SK-N-SH (cell line): ENCODE results near the gene WDR11. TPM values are rescaled to one million over a fixed set of nuclear protein-coding genes. Genes with fewer than 3 reads are reported as not detected.

Experiments
- CTCF ChIA-PET: fragments of 300-600, 350-600 bp; formaldehyde crosslinking; extraction: SDS; loops from one replicate; lab custom pipeline; 2021; lab: Yijun Ruan, JAX
- POLR2A ChIA-PET: fragments of 350-600 bp; sonication (Branson Sonifier 250); formaldehyde crosslinking; extraction: SDS; loops from one replicate; lab custom pipeline; 2020; ENCODE audit warnings: antibody characterized with exemption, inconsistent platforms; lab: Yijun Ruan, JAX
- DNase-seq: peaks from one replicate; pipeline ENCODE4 v3.0.0; 2012
- H2AFZ ChIP-seq: fragments of 200-600 bp; sonication (generic); 2 replicates; pipeline ENCODE4 v1.8.1; 2016; ENCODE audit warnings: antibody characterized with exemption, mild to moderate bottlenecking, low read depth
- H3F3A ChIP-seq: fragments of 200-600 bp; sonication (generic); replicated peaks from 2 replicates; pipeline ENCODE3; 2016; ENCODE audit warnings: antibody characterized with exemption, mild to moderate bottlenecking; ENCODE audit not compliant: insufficient read depth
- H3K27ac ChIP-seq, 2 experiments: fragments of 200-500 bp in 1 of 2; fragments of 200-600 bp in 1 of 2; sonication (Bioruptor generic) in 1 of 2; sonication (generic), shearing (Covaris generic) in 1 of 2; 2 replicates each; pipeline versions ENCODE4 v1.5.1 to v1.6.1; 2014 to 2016; ENCODE audit warnings: low read depth in 2 of 2, inconsistent platforms in 1 of 2, low read length in 1 of 2, mild to moderate bottlenecking in 1 of 2, mixed read lengths in 1 of 2
- H3K27me3 ChIP-seq: fragments of 200-600 bp; sonication (generic), shearing (Covaris generic); 2 replicates; pipeline ENCODE4 v1.6.1; 2016; ENCODE audit warnings: mixed run types; ENCODE audit not compliant: insufficient read depth
- H3K36me3 ChIP-seq, 2 experiments: fragments of 200-500 bp in 1 of 2; fragments of 200-600 bp in 1 of 2; sonication (Bioruptor generic) in 1 of 2; sonication (generic) in 1 of 2; replicated peaks in 1 of 2; 2 replicates each; pipeline versions ENCODE3 to v1.5.1; 2014 to 2016; ENCODE audit warnings: low read length in 1 of 2, mild to moderate bottlenecking in 1 of 2; ENCODE audit not compliant: insufficient read depth in 2 of 2, control insufficient read depth in 1 of 2
- H3K4me1 ChIP-seq, 2 experiments: fragments of 200-500 bp in 1 of 2; fragments of 200-600 bp in 1 of 2; sonication (Bioruptor generic) in 1 of 2; sonication (generic), shearing (Covaris generic) in 1 of 2; 2 replicates each; pipeline versions ENCODE4 v1.5.1 to v1.6.1; 2014 to 2016; ENCODE audit warnings: low read depth in 1 of 2, low read length in 1 of 2, mixed run types in 1 of 2; ENCODE audit not compliant: insufficient read depth in 2 of 2, control insufficient read depth in 1 of 2
- H3K4me2 ChIP-seq: fragments of 200-600 bp; sonication (generic), shearing (Covaris generic); 2 replicates; pipeline ENCODE4 v1.6.1; 2017; ENCODE audit warnings: mixed run types
- H3K4me3 ChIP-seq, 2 experiments: fragments of 200-500 bp in 1 of 2; fragments of 200-600 bp in 1 of 2; sonication (Bioruptor generic) in 1 of 2; sonication (generic), shearing (Covaris generic) in 1 of 2; 2 replicates each; pipeline versions ENCODE4 v1.5.1 to v1.8.1; 2014 to 2016; ENCODE audit warnings: low read depth in 2 of 2, inconsistent platforms in 1 of 2, low read length in 1 of 2, mild to moderate bottlenecking in 1 of 2, mixed read lengths in 1 of 2, moderate library complexity in 1 of 2
- H3K79me2 ChIP-seq: fragments of 200-600 bp; sonication (generic); 2 replicates; pipeline ENCODE4 v1.8.1; 2017; ENCODE audit warnings: mild to moderate bottlenecking; ENCODE audit not compliant: insufficient read depth
- H3K9ac ChIP-seq: fragments of 200-600 bp; sonication (generic); 2 replicates; pipeline ENCODE4 v1.6.1; 2017; ENCODE audit warnings: mixed run types
- H3K9me2 ChIP-seq: fragments of 200-600 bp; sonication (generic); 2 replicates; pipeline ENCODE4 v1.6.1; 2017; ENCODE audit warnings: mixed run types
- H3K9me3 ChIP-seq: fragments of 200-600 bp; sonication (generic); 2 replicates; pipeline ENCODE4 v1.6.1; 2017; ENCODE audit warnings: mixed run types, mild to moderate bottlenecking, moderate library complexity
- H4K20me1 ChIP-seq: fragments of 200-600 bp; sonication (generic); 2 replicates; pipeline ENCODE4 v1.6.1; 2017; ENCODE audit warnings: mild to moderate bottlenecking, mixed run types; ENCODE audit not compliant: insufficient read depth
- CHD2 ChIP-seq: fragments of 150-350 bp; IDR thresholded peaks from 2 replicates; pipeline ENCODE4 v1.6.1; 2018; ENCODE audit warnings: low read length; ENCODE audit not compliant: partially characterized antibody
- EP300 ChIP-seq, 2 experiments: IDR thresholded peaks; 2 replicates each; pipeline versions ENCODE4 v1.4.0 to v1.6.1; 2012; ENCODE audit warnings: borderline replicate concordance in 1 of 2, low read depth in 1 of 2, low read length in 1 of 2
- GABPA ChIP-seq: IDR thresholded peaks from 2 replicates; pipeline ENCODE4 v1.4.0; 2012; ENCODE audit warnings: low read depth, mild to moderate bottlenecking
- GATA2 ChIP-seq: sonication (generic); formaldehyde crosslinking; IDR thresholded peaks from 2 replicates; pipeline ENCODE4 v1.5.0; 2020; ENCODE audit warnings: mild to moderate bottlenecking, missing genetic modification reagents
- JUND ChIP-seq: IDR thresholded peaks from 2 replicates; pipeline ENCODE4 v1.4.0; 2012
- MEF2A ChIP-seq: IDR thresholded peaks from 2 replicates; pipeline ENCODE4 v1.4.0; 2012; ENCODE audit warnings: low read depth, borderline replicate concordance
- MXI1 ChIP-seq: IDR thresholded peaks from 2 replicates; pipeline ENCODE4 v1.6.1; 2012; ENCODE audit warnings: mild to moderate bottlenecking, low read depth, low read length, improper control_type of control experiment
- NFIC ChIP-seq: IDR thresholded peaks from 2 replicates; pipeline ENCODE4 v1.4.0; 2012; ENCODE audit warnings: borderline replicate concordance
- NRF1 ChIP-seq: IDR thresholded peaks from 2 replicates; pipeline ENCODE4 v1.6.1; 2012; ENCODE audit warnings: low read depth, mild to moderate bottlenecking, low read length
- POLR2AphosphoS5 ChIP-seq: IDR thresholded peaks from 2 replicates; pipeline ENCODE4 v1.6.1; 2012; ENCODE audit warnings: low read depth, low read length
- RCOR1 ChIP-seq: fragments of 150-350 bp; IDR thresholded peaks from 2 replicates; pipeline ENCODE4 v1.6.1; 2017; ENCODE audit warnings: antibody characterized with exemption, low read length
- RFX5 ChIP-seq: IDR thresholded peaks from 2 replicates; pipeline ENCODE4 v1.6.1; 2012; ENCODE audit warnings: mild to moderate bottlenecking, improper control_type of control experiment, low read length
- SIN3A ChIP-seq: IDR thresholded peaks from 2 replicates; pipeline ENCODE4 v1.6.1; 2012; ENCODE audit warnings: low read depth, mild to moderate bottlenecking, low read length, moderate library complexity, borderline replicate concordance
- TCF12 ChIP-seq: IDR thresholded peaks from 2 replicates; pipeline ENCODE4 v1.4.0; 2012
- TEAD4 ChIP-seq: IDR thresholded peaks from 2 replicates; pipeline ENCODE4 v1.4.0; 2012; ENCODE audit warnings: mild to moderate bottlenecking, borderline replicate concordance; ENCODE audit not compliant: insufficient read depth
- YY1 ChIP-seq: IDR thresholded peaks from 2 replicates; pipeline ENCODE4 v1.4.0; 2012; ENCODE audit warnings: low read depth, mild to moderate bottlenecking
- WGBS: methylation state at CpG from one replicate; pipeline ENCODE4 v1.1.6; 2017; ENCODE audit warnings: low lambda C conversion rate; 5-methylcytosine and 5-hydroxymethylcytosine counted together
- polyA plus RNA-seq, 3 experiments: library from polyadenylated mRNA; depleted of rRNA; stranded (reverse); fragments of >200 nt; gene quantifications; 2 replicates each; pipeline ENCODE4 v1.2.3, GENCODE V29; 2012
- TF ChIP-seq, protein P1 (sequence below): IDR thresholded peaks from 2 replicates; pipeline ENCODE4; 2012
- TF ChIP-seq, protein P2 (sequence below): IDR thresholded peaks from 2 replicates; pipeline ENCODE4 v1.4.0; 2012; ENCODE audit warnings: low read depth, borderline replicate concordance
- TF ChIP-seq, protein P3 (sequence below): IDR thresholded peaks from 2 replicates; pipeline ENCODE4 v1.4.0; 2012; ENCODE audit warnings: low read depth

WDR11 gene
- polyA plus RNA-seq, 1 of the 3 experiments (the other 2 are of a cell fraction) = 35.1 TPM

DNA sequence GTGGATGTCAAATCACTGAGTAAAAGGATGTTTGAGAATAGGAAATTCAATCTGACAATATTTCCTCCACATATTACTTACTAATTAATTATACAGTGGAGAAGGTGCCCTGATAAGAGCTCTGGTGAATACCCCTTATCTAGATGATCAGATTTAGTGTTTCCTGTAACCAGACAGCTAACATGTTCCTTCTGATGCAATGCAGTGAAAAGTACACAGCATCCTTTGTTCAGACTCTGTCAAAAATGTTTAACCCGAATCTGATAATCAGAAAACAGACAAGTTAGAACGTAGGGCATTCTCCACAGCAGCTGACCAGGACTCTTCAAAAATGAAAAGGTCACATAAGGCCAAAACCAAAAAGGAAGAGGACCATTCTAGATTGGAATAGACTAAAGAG, 46.2 kb downstream of the WDR11 start:
- TF ChIP-seq SIN3A (no peak), TEAD4 (0 out of 2 replicates have a peak, but pooled peaks have one; percentile 20), GABPA (no peak), MEF2A (no peak), MXI1 (peak; percentile 21; the same call in 1 of the 2 replicates), TCF12 (peak; percentile 52; the same call in 1 of the 2 replicates), GATA2 (CRISPR knock-in tag) (peak; percentile 89), CHD2 (peak; percentile 66), RCOR1 (peak; percentile 89), EP300 (IDR thresholded peaks at IDR 0.05; ENCODE audit: borderline replicate concordance in 1 of 2, low read depth in 1 of 2, low read length in 1 of 2) (peak in 1 of 2 experiments; percentile 73; a peak in 2 of 4 replicates), JUND (0 out of 2 replicates have a peak, but pooled peaks have one; percentile 19)
- TF ChIP-seq, protein P1, sequence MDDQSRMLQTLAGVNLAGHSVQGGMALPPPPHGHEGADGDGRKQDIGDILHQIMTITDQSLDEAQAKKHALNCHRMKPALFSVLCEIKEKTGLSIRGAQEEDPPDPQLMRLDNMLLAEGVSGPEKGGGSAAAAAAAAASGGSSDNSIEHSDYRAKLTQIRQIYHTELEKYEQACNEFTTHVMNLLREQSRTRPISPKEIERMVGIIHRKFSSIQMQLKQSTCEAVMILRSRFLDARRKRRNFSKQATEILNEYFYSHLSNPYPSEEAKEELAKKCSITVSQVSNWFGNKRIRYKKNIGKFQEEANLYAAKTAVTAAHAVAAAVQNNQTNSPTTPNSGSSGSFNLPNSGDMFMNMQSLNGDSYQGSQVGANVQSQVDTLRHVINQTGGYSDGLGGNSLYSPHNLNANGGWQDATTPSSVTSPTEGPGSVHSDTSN = peak; percentile 52
- no peak for DNase-seq

DNA sequence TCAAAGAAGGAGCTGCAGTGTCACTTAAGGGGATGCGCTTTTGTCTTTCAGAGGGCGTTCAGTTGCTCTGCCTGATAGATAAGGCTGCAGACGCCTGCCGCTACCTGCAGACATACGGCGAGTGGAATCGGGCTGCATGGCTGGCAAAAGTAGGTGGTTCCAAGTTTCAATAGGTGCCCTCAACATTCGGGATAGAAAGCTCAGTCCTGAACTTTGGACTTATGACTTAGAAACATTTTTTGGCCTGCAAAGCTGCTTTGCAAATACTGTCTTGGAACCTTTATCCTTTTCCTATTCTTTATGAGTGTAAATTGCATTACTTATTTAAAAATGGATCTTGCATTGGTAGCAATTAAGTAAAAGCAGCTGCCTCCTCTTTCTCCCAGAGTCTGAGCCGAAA, 54.1 kb downstream of the WDR11 start:
- DNase-seq = no peak
- WGBS = 87% methylated on average over 8 of the region's 9 CpGs
- Histone ChIP-seq H3K79me2 (no peaks in the 10 kb centered on the region), H3K9me2 (no peaks in the 10 kb centered on the region), H3K4me1 (no peaks in the 10 kb centered on the region), H4K20me1 (no peaks in the 10 kb centered on the region), H3K9me3 (no peaks in the 10 kb centered on the region), H3F3A (no peaks in the 10 kb centered on the region), H3K4me2 (no peak overlapping the region), H3K27me3 (no peaks in the 10 kb centered on the region)
- POLR2A ChIA-PET = no interaction called here
- CTCF ChIA-PET = interaction anchor here (2.0 kb wide), 1 partner anchor 11 kb away, joined by 4 read pairs; no protein-coding TSS in a partner anchor
- no peak for TF ChIP-seq EP300 (IDR thresholded peaks at IDR 0.05; ENCODE audit: borderline replicate concordance in 1 of 2, low read depth in 1 of 2, low read length in 1 of 2)
- no peak for TF ChIP-seq JUND
- TF ChIP-seq NRF1 = no peak
- no peak for TF ChIP-seq NFIC
- no peak for TF ChIP-seq CHD2
- TF ChIP-seq, protein P2, sequence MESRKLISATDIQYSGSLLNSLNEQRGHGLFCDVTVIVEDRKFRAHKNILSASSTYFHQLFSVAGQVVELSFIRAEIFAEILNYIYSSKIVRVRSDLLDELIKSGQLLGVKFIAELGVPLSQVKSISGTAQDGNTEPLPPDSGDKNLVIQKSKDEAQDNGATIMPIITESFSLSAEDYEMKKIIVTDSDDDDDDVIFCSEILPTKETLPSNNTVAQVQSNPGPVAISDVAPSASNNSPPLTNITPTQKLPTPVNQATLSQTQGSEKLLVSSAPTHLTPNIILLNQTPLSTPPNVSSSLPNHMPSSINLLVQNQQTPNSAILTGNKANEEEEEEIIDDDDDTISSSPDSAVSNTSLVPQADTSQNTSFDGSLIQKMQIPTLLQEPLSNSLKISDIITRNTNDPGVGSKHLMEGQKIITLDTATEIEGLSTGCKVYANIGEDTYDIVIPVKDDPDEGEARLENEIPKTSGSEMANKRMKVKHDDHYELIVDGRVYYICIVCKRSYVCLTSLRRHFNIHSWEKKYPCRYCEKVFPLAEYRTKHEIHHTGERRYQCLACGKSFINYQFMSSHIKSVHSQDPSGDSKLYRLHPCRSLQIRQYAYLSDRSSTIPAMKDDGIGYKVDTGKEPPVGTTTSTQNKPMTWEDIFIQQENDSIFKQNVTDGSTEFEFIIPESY = no peak
- no peak for TF ChIP-seq RFX5
- TF ChIP-seq POLR2AphosphoS5 = no peak
- no peak for TF ChIP-seq YY1
- TF ChIP-seq, protein P3, sequence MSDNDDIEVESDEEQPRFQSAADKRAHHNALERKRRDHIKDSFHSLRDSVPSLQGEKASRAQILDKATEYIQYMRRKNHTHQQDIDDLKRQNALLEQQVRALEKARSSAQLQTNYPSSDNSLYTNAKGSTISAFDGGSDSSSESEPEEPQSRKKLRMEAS = no peak
- TF ChIP-seq, all 33 proteins: peak for 0
- peaks cover 82 to 95% of the 10 kb centered on the region in 2 experiments for H3K36me3 ChIP-seq
- H2AFZ ChIP-seq = no peak overlapping the region
- H3K27ac ChIP-seq = no peak overlapping the region
- no peak overlapping the region for H3K9ac ChIP-seq
- H3K4me3 ChIP-seq = no peak overlapping the region

More for the DNA sequence above, 46.2 kb downstream of the WDR11 start:
- H3K9me2 ChIP-seq = no peaks in the 10 kb centered on the region
- peaks cover 46 to 52% of the 10 kb centered on the region in 2 experiments for H3K36me3 ChIP-seq
- H3K4me3 ChIP-seq = no peak overlapping the region
- CTCF ChIA-PET = interaction anchor here (1.1 kb wide), 1 partner anchor 42 kb away, joined by 6 read pairs; no protein-coding TSS in a partner anchor
- H3K27ac ChIP-seq = peak overlapping the region in 1 of 2 experiments; percentile 43; a peak in 2 of 4 replicates
- 0 out of 2 replicates have a peak overlapping the region, but pooled peaks have one; percentile 13 for H3K4me2 ChIP-seq
- POLR2A ChIA-PET = no interaction called here
- H4K20me1 ChIP-seq = no peaks in the 10 kb centered on the region
- peaks cover 7 to 12% of the 10 kb centered on the region in 2 experiments; a peak in 3 of 4 replicates for H3K4me1 ChIP-seq
- H3K27me3 ChIP-seq = no peaks in the 10 kb centered on the region
- H2AFZ ChIP-seq = no peak overlapping the region
- no peak overlapping the region for H3K9ac ChIP-seq
- no peaks in the 10 kb centered on the region for H3K9me3 ChIP-seq
- no peaks in the 10 kb centered on the region for H3F3A ChIP-seq
- WGBS = 17% methylated on average over 2 of the region's 2 CpGs
- H3K79me2 ChIP-seq = peaks cover 4% of the 10 kb centered on the region; the same call in 1 of the 2 replicates
